NCI-H2227 (cell line): Measurements from ENCODE around the gene CRABP1.
"Not testable (repeated sequence)": the region's sequence is repeated elsewhere in the genome, so short reads cannot be mapped to it uniquely, and the experiment has no call there.

Source experiments
- DNase-seq: peaks from one replicate; lab custom pipeline; 2025; ENCODE audit not compliant: unreplicated experiment; lab: John Stamatoyannopoulos, UW

The CRABP1 gene

GRCh38 chr15:78369161-78369560, 29.0 kb downstream of the CRABP1 start:
- no peak for DNase-seq

GRCh38 chr15:78370013-78370412, 29.9 kb downstream of the CRABP1 start:
- no peak for DNase-seq

DNA sequence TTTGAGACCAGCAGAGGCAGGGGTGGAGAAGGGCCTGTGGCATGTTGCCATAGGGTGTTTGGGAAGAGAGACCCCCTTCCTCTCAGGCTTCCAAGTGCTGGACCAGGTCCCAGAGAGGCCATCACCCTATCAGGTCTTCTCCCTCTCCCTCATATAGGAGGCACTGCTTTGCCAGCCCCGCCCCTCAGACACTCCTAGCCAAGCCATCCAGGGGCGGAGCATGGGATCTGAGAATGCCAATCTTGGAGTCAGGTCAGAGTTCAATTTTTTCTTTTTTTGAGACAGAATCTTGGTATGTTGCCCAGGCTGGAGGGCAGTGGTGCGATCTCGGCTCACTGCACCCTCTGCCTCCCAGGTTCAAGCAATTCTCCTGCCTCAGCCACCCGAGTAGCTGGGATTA, 32.7 kb downstream of the CRABP1 start:
- no peak for DNase-seq

- DNase-seq = no peak
These were observed 34.6 kb downstream of the CRABP1 start for GRCh38 chr15:78374436-78375393.

DNA sequence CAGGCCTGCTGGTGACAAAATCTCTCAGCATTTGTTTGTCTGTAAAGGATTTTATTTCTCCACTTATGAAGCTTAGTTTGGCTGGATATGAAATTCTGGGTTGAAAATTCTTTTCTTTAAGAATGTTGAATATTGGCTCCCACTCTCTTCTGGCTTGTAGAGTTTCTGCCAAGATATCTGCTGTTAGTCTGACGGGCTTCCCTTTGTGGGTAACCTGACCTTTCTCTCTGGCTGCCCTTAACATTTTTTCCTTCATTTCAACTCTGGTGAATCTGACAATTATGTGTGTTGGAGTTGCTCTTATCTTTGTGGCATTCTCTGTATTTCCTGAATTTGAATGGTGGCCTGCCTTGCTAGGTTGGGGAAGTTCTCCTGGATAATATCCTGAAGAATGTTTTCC, 40.0 kb downstream of the CRABP1 start:
- not testable (repeated sequence) for DNase-seq

- DNase-seq = no peak
These were observed 42.1 kb downstream of the CRABP1 start for GRCh38 chr15:78382114-78382880.

DNA sequence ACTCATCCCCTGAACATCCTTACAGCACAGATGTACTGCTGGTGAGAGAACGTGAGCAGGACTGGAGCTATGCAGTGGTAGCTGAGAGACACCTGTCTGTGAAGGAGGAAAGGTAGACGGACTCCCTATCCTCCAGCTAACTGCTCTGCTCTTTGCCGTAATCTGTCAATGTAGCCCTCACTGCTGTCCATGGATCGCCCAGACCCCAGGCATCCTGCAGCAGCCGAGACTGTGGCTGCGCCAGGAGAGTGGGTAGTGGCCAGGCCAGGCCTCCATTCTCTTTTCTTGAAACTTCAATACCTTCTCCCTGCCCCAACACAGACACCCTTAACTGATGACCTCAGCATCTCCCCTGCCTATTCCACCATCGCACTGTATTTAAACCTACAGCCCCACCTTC, 44.5 kb downstream of the CRABP1 start:
- no peak for DNase-seq

DNA sequence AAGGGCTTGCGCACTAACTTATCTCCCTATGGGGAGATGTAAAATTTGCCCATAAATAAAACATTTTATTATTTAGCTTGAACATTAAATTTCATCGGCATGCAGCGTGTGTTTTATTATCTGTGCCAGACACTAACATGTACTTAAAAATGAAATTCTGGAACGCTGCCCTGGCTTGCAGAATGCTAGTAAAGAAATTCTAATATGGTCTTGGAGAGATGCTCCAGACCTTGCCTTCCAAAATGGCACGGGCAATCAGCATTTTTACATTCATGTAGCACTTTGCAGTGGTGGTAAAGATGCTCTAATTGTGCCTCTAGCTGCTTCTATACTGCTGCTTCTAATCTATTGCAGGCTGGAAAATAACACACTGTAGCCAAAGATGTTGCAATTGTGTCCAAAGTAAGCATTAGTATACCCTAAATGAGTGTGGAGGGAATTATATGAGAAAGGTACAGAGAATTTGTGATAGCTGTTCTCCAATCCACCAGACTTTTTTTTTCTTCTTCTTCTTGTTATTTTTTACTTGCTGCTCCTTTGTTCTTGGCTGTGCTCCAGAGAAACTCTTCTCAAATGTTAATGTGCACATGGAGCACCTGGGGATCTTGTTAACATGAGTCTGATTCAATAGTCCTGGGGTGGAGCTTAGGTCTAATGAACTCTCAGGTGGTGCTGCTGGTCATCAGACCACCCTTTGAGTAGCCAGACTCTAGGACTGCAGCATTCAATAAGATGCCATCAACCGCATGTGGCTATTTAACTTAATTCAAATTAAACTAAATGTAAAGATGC, 47.3 kb downstream of the CRABP1 start:
- DNase-seq = no peak

DNA sequence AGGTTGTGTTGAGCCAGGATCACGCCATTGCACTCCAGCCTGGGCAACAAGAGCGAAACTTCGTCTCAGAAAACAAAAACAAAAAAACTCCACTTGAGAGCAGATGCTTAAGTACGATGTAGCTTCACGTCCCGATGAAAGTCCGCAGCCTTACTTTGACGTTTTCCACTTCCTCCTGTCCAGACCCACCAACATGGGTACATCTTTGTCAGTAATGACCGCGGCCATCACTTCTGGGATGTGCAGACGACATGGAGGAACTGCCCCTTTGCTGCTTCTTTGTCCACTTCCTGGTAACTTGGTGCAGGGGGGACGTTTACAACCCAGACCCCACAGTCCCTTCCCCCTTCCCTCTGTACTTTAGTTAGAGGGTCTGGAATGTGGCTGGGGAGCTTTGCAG, 48.7 kb downstream of the CRABP1 start:
- no peak for DNase-seq

GRCh38 chr15:78389322-78389721, 49.2 kb downstream of the CRABP1 start:
- no peak for DNase-seq

DNA sequence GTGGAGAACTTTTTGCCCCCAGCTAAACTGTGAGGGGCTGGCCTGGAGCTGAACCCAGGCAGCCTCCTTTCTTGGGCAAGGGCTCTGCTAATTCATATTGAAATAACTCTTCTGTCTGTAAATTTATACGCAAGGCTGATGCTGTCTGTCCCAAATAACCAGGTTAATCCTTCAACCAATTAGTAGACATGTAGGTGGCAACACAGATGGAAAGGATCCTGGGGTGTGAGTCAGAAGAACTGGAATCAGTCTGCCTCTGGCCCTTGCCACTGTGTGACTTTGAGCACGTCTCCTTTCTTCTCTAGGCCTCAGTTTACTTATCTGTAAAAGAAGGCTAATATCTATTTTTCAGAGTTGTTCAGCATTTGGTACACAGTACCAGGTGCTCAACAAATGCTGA, 49.6 kb downstream of the CRABP1 start:
- DNase-seq = no peak

DNA sequence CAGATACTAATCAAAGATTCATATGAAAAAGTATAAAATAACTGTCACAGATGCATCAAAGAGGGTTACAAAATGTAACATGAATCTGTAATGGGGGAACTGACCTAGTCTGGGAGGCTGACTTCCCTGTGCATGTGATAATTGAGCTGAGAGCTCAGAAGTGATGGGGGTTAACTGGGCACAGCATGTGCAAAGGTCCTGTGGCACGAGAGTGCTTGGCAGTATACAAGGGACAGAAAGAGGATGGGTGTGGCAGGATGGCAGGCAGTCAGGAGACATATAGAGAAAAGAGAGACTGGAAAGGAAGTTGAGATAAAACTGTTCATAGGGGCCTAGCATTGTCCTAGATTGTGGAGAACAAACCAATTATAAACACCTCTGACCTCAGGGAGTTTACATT, 50.1 kb downstream of the CRABP1 start:
- no peak for DNase-seq

- no peak for DNase-seq
These were observed 50.7 kb downstream of the CRABP1 start for GRCh38 chr15:78390826-78391225.

DNA sequence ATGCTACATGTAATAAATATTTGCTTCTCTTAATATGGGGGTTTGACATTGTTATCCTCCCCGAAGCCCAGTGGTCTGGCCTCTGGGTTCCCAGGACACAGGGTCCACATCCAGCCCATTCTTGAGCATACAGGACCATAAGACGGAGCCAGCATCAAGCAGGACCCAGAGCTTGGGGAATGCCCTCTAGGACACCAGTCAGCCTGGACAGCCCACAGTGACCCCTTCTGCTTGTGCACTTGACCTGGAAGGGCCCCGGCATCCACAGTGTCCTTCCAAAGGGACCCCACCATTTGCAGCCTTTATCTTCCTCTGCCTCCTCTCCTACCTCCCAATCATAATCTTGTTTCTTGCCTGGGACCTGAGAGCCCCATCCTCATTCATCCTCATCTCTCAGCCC, 51.6 kb downstream of the CRABP1 start:
- DNase-seq = no peak

- DNase-seq = no peak
These were observed 52.3 kb downstream of the CRABP1 start for GRCh38 chr15:78392430-78392829.

GRCh38 chr15:78393137-78393536, 53.0 kb downstream of the CRABP1 start:
- DNase-seq = no peak

- no peak for DNase-seq
These were observed 53.9 kb downstream of the CRABP1 start for GRCh38 chr15:78394026-78394425.

DNA sequence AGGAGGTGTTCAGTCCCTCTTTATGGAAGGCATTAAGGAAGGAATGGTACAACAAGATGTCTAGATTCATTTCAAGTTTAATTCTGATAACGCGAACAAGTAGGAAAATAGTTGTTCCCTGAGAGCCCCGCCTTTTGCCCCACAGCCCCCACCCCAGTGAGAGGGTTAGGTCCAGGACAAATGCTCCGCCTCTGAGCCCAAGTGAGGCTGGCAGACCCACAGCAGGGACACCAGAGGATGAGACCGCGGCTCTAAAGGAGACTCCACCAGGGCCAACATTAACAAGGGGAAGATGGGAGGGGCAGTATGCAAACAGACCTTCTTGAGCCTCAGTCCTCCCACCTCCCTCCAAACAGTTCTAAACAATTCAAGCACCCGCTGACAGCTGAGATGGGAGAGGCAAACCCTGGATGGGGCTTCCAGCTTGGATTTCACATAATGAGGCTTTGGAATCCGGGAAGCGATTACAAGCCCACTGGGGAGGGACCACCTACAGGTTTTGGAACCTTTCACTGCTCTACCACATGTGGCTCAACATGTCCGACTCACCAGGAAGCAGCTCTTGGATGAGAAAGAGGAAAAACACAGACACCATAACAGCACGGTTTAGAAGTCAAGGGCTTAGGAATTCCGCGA, 54.9 kb downstream of the CRABP1 start:
- DNase-seq = no peak

- no peak for DNase-seq
These were observed 56.1 kb downstream of the CRABP1 start for GRCh38 chr15:78396186-78396814.

GRCh38 chr15:78396976-78397375, 56.8 kb downstream of the CRABP1 start:
- no peak for DNase-seq
